ENCODE results near the gene CBX7. TPM values are rescaled to one million over a fixed set of nuclear protein-coding genes. Genes with fewer than 3 reads are reported as not detected.

Gene CBX7
- total and polyA plus RNA-seq, 2 of the 8 experiments (the other 6 are each of a cell fraction or from before 2014, with no cell fraction given) = 6.9 to 8.7 TPM

- no peaks in the 10 kb centered on the region for H3K79me2 ChIP-seq (ENCODE audit: control insufficient read depth in 1 of 2, insufficient read depth in 2 of 2, low read length in 2 of 2)
- TF ChIP-seq, protein P1, sequence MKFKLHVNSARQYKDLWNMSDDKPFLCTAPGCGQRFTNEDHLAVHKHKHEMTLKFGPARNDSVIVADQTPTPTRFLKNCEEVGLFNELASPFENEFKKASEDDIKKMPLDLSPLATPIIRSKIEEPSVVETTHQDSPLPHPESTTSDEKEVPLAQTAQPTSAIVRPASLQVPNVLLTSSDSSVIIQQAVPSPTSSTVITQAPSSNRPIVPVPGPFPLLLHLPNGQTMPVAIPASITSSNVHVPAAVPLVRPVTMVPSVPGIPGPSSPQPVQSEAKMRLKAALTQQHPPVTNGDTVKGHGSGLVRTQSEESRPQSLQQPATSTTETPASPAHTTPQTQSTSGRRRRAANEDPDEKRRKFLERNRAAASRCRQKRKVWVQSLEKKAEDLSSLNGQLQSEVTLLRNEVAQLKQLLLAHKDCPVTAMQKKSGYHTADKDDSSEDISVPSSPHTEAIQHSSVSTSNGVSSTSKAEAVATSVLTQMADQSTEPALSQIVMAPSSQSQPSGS (IDR thresholded peaks at IDR 0.05; ENCODE audit: low read length) = no peak
- TF ChIP-seq SIN3A (conservative IDR thresholded peaks at IDR 0.05 in 1 of 2, IDR thresholded peaks at IDR 0.05 in 1 of 2; ENCODE audit: low read depth in 1 of 2, low read length in 2 of 2) (no peak), FOSL1 (IDR thresholded peaks at IDR 0.05; ENCODE audit: insufficient read depth, low read depth, low read length) (no peak), ZNF274 (IDR thresholded peaks at IDR 0.05; ENCODE audit: borderline replicate concordance, extremely low read depth, low read length) (no peak), POU5F1 (IDR thresholded peaks at IDR 0.05; ENCODE audit: low read depth, low read length) (no peak), RFX5 (IDR thresholded peaks at IDR 0.05; ENCODE audit: borderline replicate concordance, low read depth, low read length) (no peak), SIX5 (IDR thresholded peaks at IDR 0.05; ENCODE audit: low read depth, low read length) (no peak), GABPA (IDR thresholded peaks at IDR 0.05; ENCODE audit: borderline replicate concordance, insufficient read depth, low read length) (no peak), GTF2F1 (IDR thresholded peaks at IDR 0.05; ENCODE audit: borderline replicate concordance, low read depth, low read length) (no peak)
- 93% methylated on average over 18 of the region's 18 CpGs; no CpG with 5 or more reads in 1 of the 2 experiments for WGBS, 2 experiments (ENCODE audit: extremely low coverage in 1 of 2, insufficient coverage in 1 of 2, insufficient read length in 1 of 2, insufficient replicate concordance in 2 of 2, low coverage in 1 of 2, low lambda C conversion rate in 2 of 2, missing lambda C conversion rate in 1 of 2)
- POLR2A ChIA-PET (ENCODE audit: partially characterized antibody) = interaction anchor here (0.9 to 1.6 kb wide), 3 partner anchors 15 to 148 kb away, joined by 3 to 4 read pairs (median 3); no protein-coding TSS in a partner anchor
- H3K9ac ChIP-seq (replicated peaks in 1 of 4; ENCODE audit: extremely low read depth in 1 of 4, low read depth in 3 of 4, low read length in 3 of 4) = no peak overlapping the region
- H3K14ac ChIP-seq (ENCODE audit: insufficient read length) = no peak overlapping the region
- no peak overlapping the region for H3K4me2 ChIP-seq (ENCODE audit: insufficient read depth in 1 of 2, low read depth in 2 of 2, low read length in 2 of 2)
- no peak overlapping the region for H2AK5ac ChIP-seq (ENCODE audit: low read depth, low read length)
- H3K18ac ChIP-seq (ENCODE audit: extremely low read depth, low read length) = no peak overlapping the region
- no peak overlapping the region for H3K56ac ChIP-seq (replicated peaks; ENCODE audit: insufficient read length, low read depth, low read length)
- H3K4ac ChIP-seq (replicated peaks; ENCODE audit: insufficient read length, low read depth, low read length) = no peak overlapping the region
- H3K4me1 ChIP-seq (replicated peaks in 1 of 4; ENCODE audit: control insufficient read depth in 3 of 4, insufficient read depth in 4 of 4, low read length in 3 of 4) = peaks cover 0 to 12% (median 9%) of the 10 kb centered on the region in 4 experiments; a peak in 6 of 7 replicates
- H3K23ac ChIP-seq (ENCODE audit: insufficient read length) = no peak overlapping the region
- no peak overlapping the region for H3K27ac ChIP-seq (ENCODE audit: low read depth, low read length)
- H2BK20ac ChIP-seq (ENCODE audit: low read length) = no peak overlapping the region
- H3K79me1 ChIP-seq (ENCODE audit: low read depth, low read length) = no peaks in the 10 kb centered on the region
- H4K8ac ChIP-seq (ENCODE audit: extremely low read depth, insufficient read depth, low read length) = no peak overlapping the region
- DNase-seq (ENCODE audit: low read depth in 1 of 2, low spot score in 2 of 2) (no peak), FAIRE-seq (no peak)
- CTCF ChIA-PET (ENCODE audit: partially characterized antibody) = interaction anchor here (0.8 to 2.2 kb wide), 10 partner anchors 12 to 167 kb away, joined by 3 to 13 read pairs (median 4); no protein-coding TSS in a partner anchor
- H2BK5ac ChIP-seq (ENCODE audit: low read depth, low read length) = no peak overlapping the region
- no peak overlapping the region for H3K4me3 ChIP-seq (ENCODE audit: extremely low read depth in 1 of 4, insufficient read depth in 2 of 4, low read depth in 3 of 4, low read length in 4 of 4)
- H2BK15ac ChIP-seq (ENCODE audit: low read length) = no peak overlapping the region
- no peak overlapping the region for H4K5ac ChIP-seq (ENCODE audit: insufficient read length, low read depth, low read length)
- H2BK12ac ChIP-seq (ENCODE audit: low read depth, low read length) = no peak overlapping the region
- no peak overlapping the region for H2BK120ac ChIP-seq (replicated peaks; ENCODE audit: low read depth, low read length)
- peaks cover 0 to 18% (median 13%) of the 10 kb centered on the region in 4 experiments; a peak in 6 of 7 replicates for H3K27me3 ChIP-seq (replicated peaks in 1 of 4; ENCODE audit: control insufficient read depth in 3 of 4, extremely low read depth in 1 of 4, insufficient read depth in 3 of 4, low read length in 3 of 4)
- no peak overlapping the region for H2AFZ ChIP-seq (ENCODE audit: low read length)
- no peaks in the 10 kb centered on the region for H4K20me1 ChIP-seq (replicated peaks in 1 of 2; ENCODE audit: control insufficient read depth in 1 of 2, insufficient read depth in 2 of 2, low read length in 2 of 2)
- H3K36me3 ChIP-seq (ENCODE audit: control insufficient read depth in 2 of 4, insufficient read depth in 4 of 4, low read length in 3 of 4) = no peaks in the 10 kb centered on the region
- H3K23me2 ChIP-seq (ENCODE audit: low read depth, low read length) = peaks cover 13% of the 10 kb centered on the region
- no peak overlapping the region for H4K91ac ChIP-seq (replicated peaks; ENCODE audit: insufficient read length, low read length)
- H3K9me3 ChIP-seq (ENCODE audit: insufficient read depth in 2 of 2, low read depth in 1 of 2, low read length in 1 of 2) = no peaks in the 10 kb centered on the region
Measured at GRCh38 chr22:39155421-39155820, 2.9 kb upstream of the CBX7 start.
